ENCODE measurements around the gene LCORL. TPM values are rescaled to one million over a fixed set of nuclear protein-coding genes. Genes with fewer than 3 reads are reported as not detected.
"Not testable (repeated sequence)": the region's sequence is repeated elsewhere in the genome, so short reads cannot be mapped to it uniquely, and the experiment has no call there.

LCORL gene
- total and polyA plus RNA-seq, 2 of the 4 experiments (the other 2 are of a cell fraction) = 2.1 to 5.0 TPM

- H2BK5ac ChIP-seq (ENCODE audit: low read depth, low read length, poor library complexity, severe bottlenecking); H3K9ac ChIP-seq (ENCODE audit: low read depth, low read length); CTCF ChIA-PET; H3K9me3 ChIP-seq (ENCODE audit: control insufficient read depth, insufficient read depth, low read length); H2BK20ac ChIP-seq (ENCODE audit: low read depth, low read length); DNase-seq; H3K56ac ChIP-seq (ENCODE audit: extremely low read depth, insufficient read depth, low read length); H2AK5ac ChIP-seq (ENCODE audit: low read depth, low read length); H4K20me1 ChIP-seq (ENCODE audit: insufficient read depth, low read length); H2AK9ac ChIP-seq (replicated peaks; ENCODE audit: low read depth, low read length, poor library complexity); H3K36me3 ChIP-seq (ENCODE audit: control insufficient read depth, insufficient read depth, low read length); H3K4me1 ChIP-seq (ENCODE audit: control insufficient read depth, insufficient read depth, low read length); POLR2A ChIA-PET (ENCODE audit: unreplicated experiment); ATAC-seq (ENCODE audit: low read depth); H3K4ac ChIP-seq (ENCODE audit: low read depth, low read length); H2BK15ac ChIP-seq (ENCODE audit: low read depth, low read length); H3K9me1 ChIP-seq (ENCODE audit: insufficient read depth, low read length); H2BK120ac ChIP-seq (ENCODE audit: low read depth, low read length); H3K4me3 ChIP-seq (ENCODE audit: insufficient read depth, low read depth, low read length); BruUV-seq (replicated peaks); H3K18ac ChIP-seq (ENCODE audit: low read depth, low read length); H3K23ac ChIP-seq (ENCODE audit: low read depth, low read length); H2AFZ ChIP-seq (replicated peaks; ENCODE audit: low read length, poor library complexity); H3K27ac ChIP-seq (ENCODE audit: insufficient read depth, low read length); H3K4me2 ChIP-seq (ENCODE audit: low read depth, low read length); H3K14ac ChIP-seq (replicated peaks; ENCODE audit: low read depth, low read length); H3K27me3 ChIP-seq (ENCODE audit: control insufficient read depth, insufficient read depth, low read length); H4K91ac ChIP-seq (ENCODE audit: insufficient read depth, low read depth, low read length); intact Hi-C loops (cut with micrococcal nuclease); H4K8ac ChIP-seq (ENCODE audit: low read depth in 2 of 2, low read length in 2 of 2); dilution Hi-C loops (cut with HindIII; ENCODE audit: low sequenced_read_pairs, unreplicated experiment); H4K5ac ChIP-seq (ENCODE audit: low read depth, low read length): not testable (repeated sequence)
- peaks cover 29 to 33% of the 10 kb centered on the region in 2 experiments for H3K79me1 ChIP-seq (ENCODE audit: low read depth in 1 of 2, low read length in 2 of 2)
- in situ Hi-C loops (cut with MboI; ENCODE audit: low sequenced_read_pairs) = loop anchor here (25.0 kb wide), 1 partner anchor 419 kb away; the partner anchor contains the start of gene LAP3
- WGBS, 2 experiments (ENCODE audit: extremely low coverage in 2 of 2, insufficient read length in 1 of 2) = no CpG with 5 or more reads among the region's 1 CpG
Measured at GRCh38 chr4:18006432-18006831, 15.1 kb downstream of the LCORL start.
